Activated T-cell treated with anti-CD3 and anti-CD28 coated beads, Interleukin-2, amount 50 U/mL, for 4 hours (primary cell): ENCODE measurements around the gene IGSF23. TPM values are rescaled to one million over a fixed set of nuclear protein-coding genes. Genes with fewer than 3 reads are reported as not detected.
"Not testable (repeated sequence)": the region's sequence is repeated elsewhere in the genome, so short reads cannot be mapped to it uniquely, and the experiment has no call there.

Experiments used
- ATAC-seq, 2 donors: fragments of 200-7000 bp; cut with Tn5 transposase; one replicate each; pipeline ENCODE4 v1.10.0; 2021
- DNase-seq: peaks from one replicate; pipeline ENCODE4 v3.0.0-alpha.2; 2020
- H3K27me3 Mint-ChIP-seq: one replicate; pipeline ENCODE4 v1.8.0; 2021; ENCODE audit warnings: low read depth, mixed read lengths
- H3K36me3 Mint-ChIP-seq: one replicate; pipeline ENCODE4 v1.8.0; 2022; ENCODE audit warnings: mixed read lengths; ENCODE audit not compliant: insufficient read depth
- H3K4me1 Mint-ChIP-seq: one replicate; pipeline ENCODE4 v1.8.0; 2021; ENCODE audit warnings: low read depth, mixed read lengths
- H3K4me3 Mint-ChIP-seq: one replicate; pipeline ENCODE4 v1.8.0; 2021; ENCODE audit warnings: mild to moderate bottlenecking, moderate library complexity, mixed read lengths
- H3K9me3 Mint-ChIP-seq: one replicate; pipeline ENCODE4 v1.8.0; 2021; ENCODE audit warnings: mixed read lengths
- total RNA-seq, 3 donors: library from RNA; stranded (reverse); gene quantifications; one replicate each; pipeline ENCODE4 v1.2.1, GENCODE V29; 2021

Gene IGSF23
- total RNA-seq, 3 donors from 2014 or later, result not detected

DNA sequence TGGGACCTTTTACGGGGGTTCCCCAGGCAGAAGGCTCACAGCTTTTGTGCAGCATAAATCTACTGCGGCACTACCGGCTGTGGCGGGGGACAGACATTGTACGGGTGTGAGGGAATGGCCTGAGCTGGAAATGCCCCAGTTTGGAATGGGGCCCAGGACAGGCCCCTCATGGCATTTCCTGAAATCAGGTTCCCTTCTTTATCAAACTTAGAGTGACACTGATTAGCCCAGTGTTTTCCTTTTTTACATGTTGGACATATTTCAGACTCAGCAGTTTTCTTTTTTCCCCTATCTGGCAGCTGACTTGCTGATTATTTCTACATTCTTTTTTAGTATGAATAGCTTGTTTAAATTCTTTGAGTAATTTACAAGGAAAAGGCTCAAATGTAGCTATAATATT, 20.7 kb downstream of the IGSF23 start:
- not testable (repeated sequence) for ATAC-seq, H3K4me1 Mint-ChIP-seq, H3K27me3 Mint-ChIP-seq, H3K9me3 Mint-ChIP-seq, H3K4me3 Mint-ChIP-seq, DNase-seq, H3K36me3 Mint-ChIP-seq

GRCh38 chr19:44634785-44635184, 21.4 kb downstream of the IGSF23 start:
- Mint-ChIP-seq H3K4me1 (no peaks in the 10 kb centered on the region), H3K9me3 (no peaks in the 10 kb centered on the region), H3K4me3 (no peak overlapping the region), H3K27me3 (peaks cover 8% of the 10 kb centered on the region), H3K36me3 (no peaks in the 10 kb centered on the region)
- ATAC-seq (no peak), DNase-seq (no peak)

DNA sequence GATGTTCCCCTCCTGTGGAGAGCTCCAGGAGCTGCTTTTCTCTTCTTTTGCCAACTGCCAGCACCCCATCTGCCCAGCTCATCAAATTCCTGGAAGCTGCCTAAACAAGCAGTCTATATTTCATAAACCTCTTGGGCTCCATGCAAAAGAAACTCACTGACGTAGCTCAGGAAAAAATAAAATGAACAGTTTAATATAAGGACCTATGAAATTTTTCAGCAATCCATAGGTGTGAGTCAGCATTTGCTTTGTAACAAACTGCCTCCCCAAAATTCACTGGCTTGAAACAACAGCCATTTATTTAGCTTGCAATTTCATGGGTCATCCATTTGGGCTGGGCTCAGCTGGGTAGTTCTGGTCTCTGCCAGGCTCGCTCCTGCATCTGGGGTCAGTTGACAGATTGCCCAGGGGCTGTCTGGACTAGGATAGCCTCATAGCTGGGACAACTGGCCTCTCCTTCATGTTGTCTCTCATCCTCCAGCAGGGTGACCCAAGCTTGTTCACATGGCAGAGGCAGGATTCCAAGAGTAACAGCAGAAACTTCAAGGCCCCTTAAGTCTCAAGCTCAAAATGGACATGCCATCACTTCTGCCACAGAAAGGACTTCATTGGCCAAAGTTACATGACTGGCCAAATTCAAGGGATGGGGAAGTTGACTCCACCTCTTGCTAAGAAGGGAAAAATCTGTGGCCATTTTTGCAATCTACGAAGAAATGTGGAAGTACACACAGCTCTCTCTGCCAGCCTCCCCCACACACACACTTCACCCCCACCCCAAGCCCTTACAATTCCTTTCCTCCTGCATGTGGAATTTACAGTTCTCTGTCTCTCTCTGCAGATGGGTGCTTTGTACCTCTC, 22.4 kb downstream of the IGSF23 start:
- ATAC-seq (no peak), DNase-seq (no peak)
- Mint-ChIP-seq H3K27me3 (peaks cover 14% of the 10 kb centered on the region), H3K36me3 (no peaks in the 10 kb centered on the region), H3K9me3 (no peaks in the 10 kb centered on the region), H3K4me1 (no peaks in the 10 kb centered on the region), H3K4me3 (no peak overlapping the region)

GRCh38 chr19:44636439-44637389, 23.4 kb downstream of the IGSF23 start:
- DNase-seq (no peak), ATAC-seq (no peak)
- no peaks in the 10 kb centered on the region for H3K36me3 Mint-ChIP-seq
- H3K9me3 Mint-ChIP-seq, result no peaks in the 10 kb centered on the region
- no peaks in the 10 kb centered on the region for H3K4me1 Mint-ChIP-seq
- peaks cover 13% of the 10 kb centered on the region for H3K27me3 Mint-ChIP-seq
- no peak overlapping the region for H3K4me3 Mint-ChIP-seq

DNA sequence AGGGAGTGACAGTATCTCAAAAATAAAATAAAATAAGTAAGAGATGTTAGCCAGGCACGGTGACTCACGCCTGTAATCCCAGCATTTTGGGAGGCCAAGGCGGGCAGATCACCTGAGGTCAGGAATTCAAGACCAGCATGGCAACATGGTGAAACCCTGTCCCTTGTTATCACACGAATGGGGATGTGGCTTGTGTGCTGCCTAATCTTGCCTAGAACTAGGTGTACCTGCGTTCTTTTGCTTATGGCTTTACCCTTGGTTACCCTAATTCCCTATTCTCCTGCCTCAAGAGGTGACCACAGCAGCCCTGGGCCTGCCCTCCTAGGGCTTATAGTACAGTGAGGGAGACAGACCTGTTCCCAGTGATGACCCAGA, 24.0 kb downstream of the IGSF23 start:
- no peak overlapping the region for H3K4me3 Mint-ChIP-seq
- ATAC-seq (no peak), DNase-seq (no peak)
- H3K27me3 Mint-ChIP-seq, result peaks cover 13% of the 10 kb centered on the region
- no peaks in the 10 kb centered on the region for H3K9me3 Mint-ChIP-seq
- H3K4me1 Mint-ChIP-seq, result no peaks in the 10 kb centered on the region
- H3K36me3 Mint-ChIP-seq, result no peaks in the 10 kb centered on the region

DNA sequence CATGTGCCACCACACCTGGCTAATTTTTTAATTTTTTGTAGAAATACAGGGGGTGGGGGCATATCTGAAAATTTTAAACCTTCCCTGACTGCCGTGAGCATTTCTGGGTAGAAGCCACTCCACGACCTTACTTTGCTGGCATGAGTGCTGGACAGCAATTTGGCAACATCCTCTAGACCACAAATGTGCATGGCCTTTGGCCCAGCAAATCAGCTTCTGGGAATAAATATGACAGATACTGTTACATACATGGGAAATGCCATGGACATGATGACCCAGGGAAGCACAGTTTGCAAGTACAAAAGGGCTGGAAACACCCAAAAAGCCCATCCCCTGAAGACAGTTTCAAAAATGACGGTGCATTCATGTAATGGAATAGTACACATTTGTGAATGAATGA, 27.2 kb downstream of the IGSF23 start:
- ATAC-seq, result no peak
- H3K27me3 Mint-ChIP-seq, result peaks cover 15% of the 10 kb centered on the region
- H3K4me3 Mint-ChIP-seq, result no peak overlapping the region
- H3K4me1 Mint-ChIP-seq, result peaks cover 2% of the 10 kb centered on the region
- H3K36me3 Mint-ChIP-seq, result no peaks in the 10 kb centered on the region
- no peaks in the 10 kb centered on the region for H3K9me3 Mint-ChIP-seq
- DNase-seq, result no peak

GRCh38 chr19:44641501-44642265, 28.3 kb downstream of the IGSF23 start:
- no peaks in the 10 kb centered on the region for H3K9me3 Mint-ChIP-seq
- H3K4me1 Mint-ChIP-seq, result peaks cover 2% of the 10 kb centered on the region
- no peak for DNase-seq
- H3K4me3 Mint-ChIP-seq, result no peak overlapping the region
- peaks cover 19% of the 10 kb centered on the region for H3K27me3 Mint-ChIP-seq
- H3K36me3 Mint-ChIP-seq, result no peaks in the 10 kb centered on the region
- ATAC-seq, result no peak

GRCh38 chr19:44642377-44642776, 29.0 kb downstream of the IGSF23 start:
- ATAC-seq, result no peak
- peaks cover 2% of the 10 kb centered on the region for H3K4me1 Mint-ChIP-seq
- peak overlapping the region; percentile 3 for H3K4me3 Mint-ChIP-seq
- DNase-seq, result no peak
- peaks cover 19% of the 10 kb centered on the region for H3K27me3 Mint-ChIP-seq
- no peaks in the 10 kb centered on the region for H3K9me3 Mint-ChIP-seq
- no peaks in the 10 kb centered on the region for H3K36me3 Mint-ChIP-seq

DNA sequence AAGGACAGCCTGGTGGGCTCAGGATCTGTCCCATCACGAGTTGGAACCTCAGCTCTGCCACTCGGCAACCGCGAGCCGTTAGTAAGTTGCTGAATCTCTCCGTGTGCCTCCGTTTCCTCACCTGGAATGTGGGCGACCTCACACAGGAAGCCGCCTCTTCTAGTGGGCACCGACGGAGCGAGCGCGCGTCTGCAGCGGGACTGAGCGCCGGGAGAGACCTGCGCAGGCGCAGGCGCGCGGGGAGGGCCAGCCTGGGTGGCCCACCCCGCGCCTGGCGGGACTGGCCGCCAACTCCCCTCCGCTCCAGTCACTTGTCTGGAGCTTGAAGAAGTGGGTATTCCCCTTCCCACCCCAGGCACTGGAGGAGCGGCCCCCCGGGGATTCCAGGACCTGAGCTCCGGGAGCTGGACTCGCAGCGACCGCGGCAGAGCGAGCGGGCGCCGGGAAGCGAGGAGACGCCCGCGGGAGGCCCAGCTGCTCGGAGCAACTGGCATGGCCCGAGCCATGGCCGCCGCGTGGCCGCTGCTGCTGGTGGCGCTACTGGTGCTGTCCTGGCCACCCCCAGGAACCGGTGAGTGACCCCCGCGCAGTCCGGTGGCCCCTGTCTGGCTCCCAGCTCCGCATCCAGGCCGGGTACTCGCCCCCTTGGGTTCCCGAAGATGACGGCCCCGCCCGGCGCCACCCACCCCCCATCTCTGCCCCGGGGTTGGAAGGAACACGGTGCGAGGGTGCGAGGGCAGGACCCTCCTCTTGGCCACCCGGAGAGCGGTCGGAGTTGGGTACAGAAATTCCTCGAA, 30.4 kb downstream of the IGSF23 start, which contains the start of gene PVR:
Gene PVR (plus strand): TSS at position 306 of the 797 bp plus-strand sequence. CDS start 187 bp downstream, at position 493.
- peaks cover 19% of the 10 kb centered on the region for H3K27me3 Mint-ChIP-seq
- H3K36me3 Mint-ChIP-seq, result no peaks in the 10 kb centered on the region
- H3K4me1 Mint-ChIP-seq, result peaks cover 2% of the 10 kb centered on the region
- H3K9me3 Mint-ChIP-seq, result no peaks in the 10 kb centered on the region
- ATAC-seq (peak; percentile 80 to 89), DNase-seq (no peak)
- H3K4me3 Mint-ChIP-seq, result peak within 1 kb of the TSS; percentile 80

GRCh38 chr19:44644402-44645016, 31.1 kb downstream of the IGSF23 start:
- peaks cover 19% of the 10 kb centered on the region for H3K27me3 Mint-ChIP-seq
- no peaks in the 10 kb centered on the region for H3K9me3 Mint-ChIP-seq
- peak overlapping the region; percentile 80 for H3K4me3 Mint-ChIP-seq
- no peaks in the 10 kb centered on the region for H3K36me3 Mint-ChIP-seq
- ATAC-seq, result peak; percentile 22 to 31
- no peak for DNase-seq
- peaks cover 2% of the 10 kb centered on the region for H3K4me1 Mint-ChIP-seq

- DNase-seq (no peak), ATAC-seq (no peak)
- H3K36me3 Mint-ChIP-seq, result no peaks in the 10 kb centered on the region
- H3K9me3 Mint-ChIP-seq, result no peaks in the 10 kb centered on the region
- H3K27me3 Mint-ChIP-seq, result peaks cover 15% of the 10 kb centered on the region
- peaks cover 2% of the 10 kb centered on the region for H3K4me1 Mint-ChIP-seq
- H3K4me3 Mint-ChIP-seq, result no peak overlapping the region
These were observed 32.2 kb downstream of the IGSF23 start for GRCh38 chr19:44645407-44646048.

DNA sequence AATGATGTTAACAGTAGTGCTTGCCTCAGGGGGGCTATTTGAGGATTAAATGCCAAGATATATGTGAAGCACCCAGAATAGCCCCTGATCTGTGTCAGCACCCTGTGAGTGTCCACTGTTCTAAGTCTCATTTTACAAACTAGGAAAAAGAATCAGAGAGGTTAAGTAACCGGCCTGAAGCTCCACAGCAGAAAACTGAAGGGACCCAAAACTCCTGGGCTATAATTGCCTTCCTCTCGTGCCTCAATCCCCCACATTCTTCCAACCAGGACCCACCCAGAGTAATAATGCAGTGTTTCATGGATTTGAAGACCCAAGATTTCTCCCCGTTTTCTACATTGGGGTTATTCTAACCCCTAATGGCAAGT, 32.7 kb downstream of the IGSF23 start:
- DNase-seq, result no peak
- H3K36me3 Mint-ChIP-seq, result no peaks in the 10 kb centered on the region
- no peaks in the 10 kb centered on the region for H3K9me3 Mint-ChIP-seq
- H3K4me1 Mint-ChIP-seq, result peaks cover 2% of the 10 kb centered on the region
- H3K27me3 Mint-ChIP-seq, result peaks cover 12% of the 10 kb centered on the region
- no peak for ATAC-seq
- no peak overlapping the region for H3K4me3 Mint-ChIP-seq

DNA sequence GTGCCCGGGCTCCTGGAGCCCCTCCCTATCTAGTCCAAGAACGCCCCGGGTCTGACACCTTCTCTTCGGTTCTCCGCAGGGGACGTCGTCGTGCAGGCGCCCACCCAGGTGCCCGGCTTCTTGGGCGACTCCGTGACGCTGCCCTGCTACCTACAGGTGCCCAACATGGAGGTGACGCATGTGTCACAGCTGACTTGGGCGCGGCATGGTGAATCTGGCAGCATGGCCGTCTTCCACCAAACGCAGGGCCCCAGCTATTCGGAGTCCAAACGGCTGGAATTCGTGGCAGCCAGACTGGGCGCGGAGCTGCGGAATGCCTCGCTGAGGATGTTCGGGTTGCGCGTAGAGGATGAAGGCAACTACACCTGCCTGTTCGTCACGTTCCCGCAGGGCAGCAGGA, 33.8 kb downstream of the IGSF23 start:
- DNase-seq, result no peak
- Mint-ChIP-seq H3K4me1 (peaks cover 2% of the 10 kb centered on the region), H3K9me3 (no peaks in the 10 kb centered on the region), H3K36me3 (no peaks in the 10 kb centered on the region), H3K4me3 (no peak overlapping the region), H3K27me3 (peaks cover 12% of the 10 kb centered on the region)
- no peak for ATAC-seq
